A549 (cell line): ENCODE results near the gene SERPINE2.

ENCODE experiments used
- CBX8 ChIP-seq: fragments of 200-600 bp; sonication (generic); IDR thresholded peaks from 2 replicates; pipeline ENCODE4 v1.6.1; 2016
- CTCF ChIP-seq: fragments of >200 bp; sonication (Bioruptor Twin); formaldehyde crosslinking; IDR thresholded peaks from 3 replicates; pipeline ENCODE4 v1.5.1; 2016
- HDAC2 ChIP-seq: fragments of 200-600 bp; sonication (generic); IDR thresholded peaks from 2 replicates; pipeline ENCODE4 v1.6.1; 2016
- MYC ChIP-seq: IDR thresholded peaks from 2 replicates; pipeline ENCODE4 v1.6.1; 2012; ENCODE audit warnings: mild to moderate bottlenecking, inconsistent platforms, low read length, improper control_type of control experiment, borderline replicate concordance
- PBX3 ChIP-seq: IDR thresholded peaks from 2 replicates; pipeline ENCODE4 v1.6.1; 2012
- PHF8 ChIP-seq: fragments of 200-600 bp; sonication (generic); IDR thresholded peaks from 2 replicates; pipeline ENCODE4 v1.6.1; 2016; ENCODE audit warnings: low read depth, mild to moderate bottlenecking, antibody characterized with exemption, moderate library complexity, borderline replicate concordance
- POLR2A ChIP-seq: IDR thresholded peaks from 2 replicates; pipeline ENCODE4 v1.6.1; 2012; ENCODE audit warnings: mild to moderate bottlenecking, low read length
- SMC3 ChIP-seq: fragments of >200 bp; sonication (Bioruptor Twin); formaldehyde crosslinking; IDR thresholded peaks from 3 replicates; pipeline ENCODE4 v1.6.1; 2018; ENCODE audit warnings: inconsistent platforms
- ZC3H11A ChIP-seq: fragments of 450-650 bp; IDR thresholded peaks from 2 replicates; pipeline ENCODE4 v1.6.1; 2014; ENCODE audit warnings: antibody characterized with exemption, mild to moderate bottlenecking

- TF ChIP-seq CTCF (no peak), PBX3 (no peak), CBX8 (no peak), MYC (no peak), PHF8 (no peak), POLR2A (no peak), SMC3 (no peak), HDAC2 (no peak), ZC3H11A (no peak)
Observed at GRCh38 chr2:223943561-223944008, 95.5 kb downstream of the SERPINE2 start.
